ENCODE results near the gene NLRP13.
"Not testable (repeated sequence)": the region's sequence is repeated elsewhere in the genome, so short reads cannot be mapped to it uniquely, and the experiment has no call there.

Gene NLRP13

DNA sequence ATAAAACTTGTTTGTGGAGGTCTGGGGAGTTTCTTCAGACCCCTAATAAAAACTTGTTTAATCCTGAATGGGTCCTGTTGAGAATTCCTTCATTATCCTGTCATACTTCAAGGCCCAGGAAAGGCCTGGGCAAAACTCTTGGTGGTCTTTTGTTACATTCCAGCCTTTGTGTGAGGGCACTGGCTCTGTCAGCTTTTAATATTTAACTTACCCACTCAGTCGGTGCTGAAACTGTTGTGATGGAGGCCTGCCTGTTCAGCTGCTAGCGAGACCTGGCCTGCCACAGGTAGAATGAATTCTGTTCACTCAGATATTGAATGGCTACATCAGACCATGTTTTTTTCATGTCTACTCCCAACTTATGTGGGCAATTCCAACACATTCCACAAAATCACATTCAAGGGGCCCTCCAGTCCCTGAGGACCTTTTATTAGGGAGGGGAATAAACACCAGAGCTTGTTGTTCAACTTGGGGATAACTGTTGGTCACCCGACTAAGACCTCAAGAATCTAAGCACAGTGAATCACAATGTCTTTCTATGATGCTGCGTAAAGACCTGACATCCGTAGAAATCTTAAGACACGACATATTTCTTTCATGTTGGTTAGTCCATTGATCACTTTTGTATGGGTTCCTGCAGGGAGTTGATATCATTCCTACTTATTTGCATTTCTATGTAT, 28.0 kb upstream of the NLRP13 start:
- no peaks in the 10 kb centered on the region for H3K27me3 ChIP-seq (ENCODE audit: insufficient read depth, low read depth)
- no peak overlapping the region for H3K27ac ChIP-seq
- H3K79me2 ChIP-seq (ENCODE audit: insufficient read depth, low read depth) = no peaks in the 10 kb centered on the region
- no peak overlapping the region for H2AFZ ChIP-seq (ENCODE audit: low read depth)
- no peaks in the 10 kb centered on the region for H3K36me3 ChIP-seq (ENCODE audit: insufficient read depth)
- no peak overlapping the region for H3K4me2 ChIP-seq
- H3K4me3 ChIP-seq (IDR thresholded peaks at IDR 0.05; ENCODE audit: insufficient read depth, low read depth, low read length) = no peak overlapping the region
- no peak overlapping the region for H3K9ac ChIP-seq
- no peaks in the 10 kb centered on the region for H3K4me1 ChIP-seq (ENCODE audit: low read depth, poor library complexity, severe bottlenecking)
- TF ChIP-seq, protein P1, sequence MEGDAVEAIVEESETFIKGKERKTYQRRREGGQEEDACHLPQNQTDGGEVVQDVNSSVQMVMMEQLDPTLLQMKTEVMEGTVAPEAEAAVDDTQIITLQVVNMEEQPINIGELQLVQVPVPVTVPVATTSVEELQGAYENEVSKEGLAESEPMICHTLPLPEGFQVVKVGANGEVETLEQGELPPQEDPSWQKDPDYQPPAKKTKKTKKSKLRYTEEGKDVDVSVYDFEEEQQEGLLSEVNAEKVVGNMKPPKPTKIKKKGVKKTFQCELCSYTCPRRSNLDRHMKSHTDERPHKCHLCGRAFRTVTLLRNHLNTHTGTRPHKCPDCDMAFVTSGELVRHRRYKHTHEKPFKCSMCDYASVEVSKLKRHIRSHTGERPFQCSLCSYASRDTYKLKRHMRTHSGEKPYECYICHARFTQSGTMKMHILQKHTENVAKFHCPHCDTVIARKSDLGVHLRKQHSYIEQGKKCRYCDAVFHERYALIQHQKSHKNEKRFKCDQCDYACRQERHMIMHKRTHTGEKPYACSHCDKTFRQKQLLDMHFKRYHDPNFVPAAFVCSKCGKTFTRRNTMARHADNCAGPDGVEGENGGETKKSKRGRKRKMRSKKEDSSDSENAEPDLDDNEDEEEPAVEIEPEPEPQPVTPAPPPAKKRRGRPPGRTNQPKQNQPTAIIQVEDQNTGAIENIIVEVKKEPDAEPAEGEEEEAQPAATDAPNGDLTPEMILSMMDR (conservative IDR thresholded peaks at IDR 0.05; ENCODE audit: low read depth, low read length) = no peak
- H4K20me1 ChIP-seq (ENCODE audit: insufficient read depth) = no peaks in the 10 kb centered on the region

DNA sequence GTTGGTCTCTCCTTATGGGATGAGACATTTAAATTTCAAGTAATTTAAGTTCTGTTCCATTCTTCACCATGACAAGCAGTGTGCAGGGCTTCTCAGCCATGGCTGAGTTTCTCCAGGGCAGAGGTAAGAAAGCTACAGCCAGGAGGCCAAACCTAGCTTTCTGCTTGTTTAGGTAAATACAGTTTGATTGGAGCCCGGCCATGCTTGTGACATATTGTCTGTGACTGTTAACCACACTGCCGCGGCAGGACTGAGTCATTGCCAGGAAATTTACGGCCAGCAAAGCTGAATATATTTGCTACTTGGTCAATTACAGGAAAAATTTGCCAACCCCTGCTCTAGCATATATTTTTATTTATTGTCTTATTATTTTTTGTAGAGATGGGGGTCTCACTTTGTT, 26.2 kb upstream of the NLRP13 start:
- TF ChIP-seq, protein P1 (conservative IDR thresholded peaks at IDR 0.05; ENCODE audit: low read depth, low read length) = no peak
- H3K9ac ChIP-seq = no peak overlapping the region
- H4K20me1 ChIP-seq (ENCODE audit: insufficient read depth) = no peaks in the 10 kb centered on the region
- no peaks in the 10 kb centered on the region for H3K36me3 ChIP-seq (ENCODE audit: insufficient read depth)
- H3K79me2 ChIP-seq (ENCODE audit: insufficient read depth, low read depth) = no peaks in the 10 kb centered on the region
- H3K4me3 ChIP-seq (IDR thresholded peaks at IDR 0.05; ENCODE audit: insufficient read depth, low read depth, low read length) = no peak overlapping the region
- no peaks in the 10 kb centered on the region for H3K27me3 ChIP-seq (ENCODE audit: insufficient read depth, low read depth)
- H3K4me2 ChIP-seq = no peak overlapping the region
- H2AFZ ChIP-seq (ENCODE audit: low read depth) = no peak overlapping the region
- H3K27ac ChIP-seq = no peak overlapping the region
- H3K4me1 ChIP-seq (ENCODE audit: low read depth, poor library complexity, severe bottlenecking) = no peaks in the 10 kb centered on the region

DNA sequence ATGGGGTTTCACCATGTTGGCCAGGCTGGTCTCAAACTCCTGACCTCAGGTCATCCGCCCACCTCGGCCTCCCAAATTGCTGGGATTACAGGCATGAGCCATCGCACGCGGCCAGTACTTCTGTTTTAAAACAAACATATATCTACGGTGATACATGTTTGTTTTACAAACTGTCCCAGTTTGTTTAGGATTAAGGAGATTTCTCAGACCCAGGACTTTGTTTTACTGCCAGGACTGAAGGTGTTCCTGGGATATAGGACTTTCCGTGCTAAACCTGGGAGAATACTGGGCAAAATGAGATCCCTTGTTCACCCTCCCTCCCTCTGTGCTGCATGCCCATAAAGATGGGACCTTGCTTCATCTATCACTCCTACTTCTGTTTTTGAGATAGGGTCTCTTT, 24.3 kb upstream of the NLRP13 start:
- Histone ChIP-seq H3K27me3 (ENCODE audit: insufficient read depth, low read depth) (no peaks in the 10 kb centered on the region), H2AFZ (ENCODE audit: low read depth) (no peak overlapping the region), H3K9ac (no peak overlapping the region), H3K79me2 (ENCODE audit: insufficient read depth, low read depth) (no peaks in the 10 kb centered on the region), H4K20me1 (ENCODE audit: insufficient read depth) (no peaks in the 10 kb centered on the region), H3K36me3 (ENCODE audit: insufficient read depth) (no peaks in the 10 kb centered on the region), H3K4me2 (no peak overlapping the region), H3K27ac (no peak overlapping the region), H3K4me1 (ENCODE audit: low read depth, poor library complexity, severe bottlenecking) (no peaks in the 10 kb centered on the region), H3K4me3 (IDR thresholded peaks at IDR 0.05; ENCODE audit: insufficient read depth, low read depth, low read length) (no peak overlapping the region)
- TF ChIP-seq, protein P1 (conservative IDR thresholded peaks at IDR 0.05; ENCODE audit: low read depth, low read length) = no peak

DNA sequence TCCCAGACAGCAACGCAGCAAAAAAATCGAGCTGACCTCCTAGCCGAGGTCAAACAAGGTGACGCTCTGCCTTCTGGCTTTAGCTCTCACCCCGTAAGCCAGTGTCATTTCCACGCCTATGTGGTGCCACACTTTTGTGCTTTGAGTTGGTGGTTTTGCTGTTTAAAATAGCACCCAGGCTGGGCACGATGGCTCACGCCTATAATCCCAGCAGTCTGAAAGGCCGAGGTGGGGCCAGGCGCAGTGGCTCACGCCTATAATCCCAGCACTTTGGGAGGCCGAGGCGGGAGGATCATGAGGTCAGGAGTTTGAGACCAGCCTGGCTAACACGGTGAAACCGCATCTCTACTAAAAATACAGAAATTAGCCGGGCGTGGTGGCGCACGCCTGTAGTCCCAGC, 18.4 kb upstream of the NLRP13 start:
- not testable (repeated sequence) for H3K79me2 ChIP-seq (ENCODE audit: insufficient read depth, low read depth); H3K27me3 ChIP-seq (ENCODE audit: insufficient read depth, low read depth); H3K4me1 ChIP-seq (ENCODE audit: low read depth, poor library complexity, severe bottlenecking); H4K20me1 ChIP-seq (ENCODE audit: insufficient read depth); H3K36me3 ChIP-seq (ENCODE audit: insufficient read depth); H3K4me3 ChIP-seq (IDR thresholded peaks at IDR 0.05; ENCODE audit: insufficient read depth, low read depth, low read length); H3K4me2 ChIP-seq; H2AFZ ChIP-seq (ENCODE audit: low read depth); H3K27ac ChIP-seq; H3K9ac ChIP-seq

DNA sequence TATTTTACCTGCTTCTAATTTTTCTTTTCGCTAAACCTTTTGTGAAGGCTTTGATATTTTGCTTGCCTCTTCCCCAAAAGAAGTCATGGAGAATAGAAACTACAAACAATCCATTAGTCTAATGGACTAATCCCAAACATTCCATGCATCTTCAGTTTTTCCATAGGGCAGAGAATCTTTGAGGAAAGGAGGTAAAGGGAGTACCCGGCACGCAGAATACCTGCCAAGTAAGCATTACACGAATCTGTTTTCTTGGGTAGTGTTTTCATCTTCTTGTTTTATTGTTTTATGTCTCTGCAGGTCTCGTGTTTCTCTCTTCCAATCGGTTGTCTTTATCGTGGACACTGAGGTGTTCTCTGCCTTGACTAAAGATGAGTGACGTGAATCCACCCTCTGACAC, 15.4 kb upstream of the NLRP13 start, which contains the start of gene NLRP8:
NLRP8 (plus strand) TSS at position 301 of the 400 bp plus-strand sequence.
- no peak within 1 kb of the TSS for H3K27ac ChIP-seq
- no peaks in the 10 kb centered on the region for H3K36me3 ChIP-seq (ENCODE audit: insufficient read depth)
- H3K9ac ChIP-seq = no peak within 1 kb of the TSS
- no peak within 1 kb of the TSS for H3K4me3 ChIP-seq (IDR thresholded peaks at IDR 0.05; ENCODE audit: insufficient read depth, low read depth, low read length)
- no peaks in the 10 kb centered on the region for H3K4me1 ChIP-seq (ENCODE audit: low read depth, poor library complexity, severe bottlenecking)
- H3K27me3 ChIP-seq (ENCODE audit: insufficient read depth, low read depth) = no peaks in the 10 kb centered on the region
- H4K20me1 ChIP-seq (ENCODE audit: insufficient read depth) = no peaks in the 10 kb centered on the region
- H2AFZ ChIP-seq (ENCODE audit: low read depth) = no peak within 1 kb of the TSS
- H3K79me2 ChIP-seq (ENCODE audit: insufficient read depth, low read depth) = no peaks in the 10 kb centered on the region
- TF ChIP-seq, protein P1 (conservative IDR thresholded peaks at IDR 0.05; ENCODE audit: low read depth, low read length) = no peak
- H3K4me2 ChIP-seq = no peak within 1 kb of the TSS
